ENCODE results near the gene ATP2B3. TPM values are rescaled to one million over a fixed set of nuclear protein-coding genes. Genes with fewer than 3 reads are reported as not detected.

The ATP2B3 gene
- total RNA-seq, 1 donor from 2014 or later, result 0.10 TPM

Other genes with a start within 250 kb of the ATP2B3 start
- not detected for gene PNMA6F, start 195.9 kb upstream of the ATP2B3 start, total RNA-seq (ENCODE audit: unreplicated experiment)
- gene ZNF275, start 183.5 kb upstream of the ATP2B3 start, total RNA-seq (ENCODE audit: unreplicated experiment), result 14.4 TPM
- not detected for gene PNMA6E, start 116.3 kb upstream of the ATP2B3 start, total RNA-seq (ENCODE audit: unreplicated experiment)
- 0.49 TPM for gene ZFP92, start 106.2 kb upstream of the ATP2B3 start, total RNA-seq (ENCODE audit: unreplicated experiment)
- gene TREX2, start 71.6 kb upstream of the ATP2B3 start, total RNA-seq (ENCODE audit: unreplicated experiment), result 1.5 TPM
- gene HAUS7, start 47.1 kb upstream of the ATP2B3 start, total RNA-seq (ENCODE audit: unreplicated experiment), result 27.7 TPM
- 393 TPM for gene BGN, start 22.7 kb upstream of the ATP2B3 start, total RNA-seq (ENCODE audit: unreplicated experiment)
- gene CCNQ, start 81.5 kb downstream of the ATP2B3 start, total RNA-seq (ENCODE audit: unreplicated experiment), result 15.3 TPM
- gene DUSP9, start 129.6 kb downstream of the ATP2B3 start, total RNA-seq (ENCODE audit: unreplicated experiment), result not detected
- gene PNCK, start 156.2 kb downstream of the ATP2B3 start, total RNA-seq (ENCODE audit: unreplicated experiment), result 0.41 TPM
- 7.9 TPM for gene SLC6A8, start 170.3 kb downstream of the ATP2B3 start, total RNA-seq (ENCODE audit: unreplicated experiment)
- 282 TPM for gene BCAP31, start 206.7 kb downstream of the ATP2B3 start, total RNA-seq (ENCODE audit: unreplicated experiment)
- gene ABCD1, start 207.2 kb downstream of the ATP2B3 start, total RNA-seq (ENCODE audit: unreplicated experiment), result 19.5 TPM
- 11.2 TPM for gene PLXNB3, start 246.6 kb downstream of the ATP2B3 start, total RNA-seq (ENCODE audit: unreplicated experiment)